ENCODE data around the gene SLC25A27.

Gene SLC25A27

GRCh38 chr6:46652603-46653438, at the start of gene SLC25A27, which contains the start of gene CYP39A1:
SLC25A27 (plus strand) TSS chr6:46652975; CDS start chr6:46653193, 218 bp downstream.
CYP39A1 (minus strand) TSS chr6:46652818; CDS start chr6:46652582, 236 bp downstream.
- H3K4me1 Mint-ChIP-seq (ENCODE audit: low read depth) = peaks cover 13% of the 10 kb centered on the region
- H3K27ac Mint-ChIP-seq = no peak within 1 kb of the TSS
- H3K4me3 Mint-ChIP-seq = peak within 1 kb of the TSS; percentile 90
- H3K9me3 Mint-ChIP-seq (ENCODE audit: low read depth) = no peaks in the 10 kb centered on the region
- peaks cover 30% of the 10 kb centered on the region for H3K27me3 Mint-ChIP-seq
- no peaks in the 10 kb centered on the region for H3K36me3 Mint-ChIP-seq

- Mint-ChIP-seq H3K4me1 (ENCODE audit: low read depth) (no peaks in the 10 kb centered on the region), H3K27me3 (peaks cover 26% of the 10 kb centered on the region), H3K9me3 (ENCODE audit: low read depth) (no peaks in the 10 kb centered on the region), H3K36me3 (no peaks in the 10 kb centered on the region), H3K4me3 (no peak overlapping the region), H3K27ac (no peak overlapping the region)
These were observed 47.5 kb upstream of the SLC25A27 start for GRCh38 chr6:46605091-46605797.

- peaks cover 17% of the 10 kb centered on the region for H3K27me3 Mint-ChIP-seq
- H3K4me1 Mint-ChIP-seq (ENCODE audit: low read depth) = no peaks in the 10 kb centered on the region
- H3K9me3 Mint-ChIP-seq (ENCODE audit: low read depth) = no peaks in the 10 kb centered on the region
- no peaks in the 10 kb centered on the region for H3K36me3 Mint-ChIP-seq
- H3K4me3 Mint-ChIP-seq = no peak overlapping the region
- no peak overlapping the region for H3K27ac Mint-ChIP-seq
These were observed 46.4 kb upstream of the SLC25A27 start for GRCh38 chr6:46606338-46606737.

GRCh38 chr6:46610862-46611553, 41.8 kb upstream of the SLC25A27 start:
- no peaks in the 10 kb centered on the region for H3K9me3 Mint-ChIP-seq (ENCODE audit: low read depth)
- H3K36me3 Mint-ChIP-seq = no peaks in the 10 kb centered on the region
- H3K27ac Mint-ChIP-seq = no peak overlapping the region
- no peaks in the 10 kb centered on the region for H3K4me1 Mint-ChIP-seq (ENCODE audit: low read depth)
- H3K27me3 Mint-ChIP-seq = peaks cover 2% of the 10 kb centered on the region
- H3K4me3 Mint-ChIP-seq = no peak overlapping the region

- H3K4me3 Mint-ChIP-seq = no peak overlapping the region
- no peaks in the 10 kb centered on the region for H3K4me1 Mint-ChIP-seq (ENCODE audit: low read depth)
- no peaks in the 10 kb centered on the region for H3K9me3 Mint-ChIP-seq (ENCODE audit: low read depth)
- no peaks in the 10 kb centered on the region for H3K36me3 Mint-ChIP-seq
- H3K27me3 Mint-ChIP-seq = peaks cover 9% of the 10 kb centered on the region
- no peak overlapping the region for H3K27ac Mint-ChIP-seq
These were observed 40.1 kb upstream of the SLC25A27 start for GRCh38 chr6:46612645-46613044.

- no peaks in the 10 kb centered on the region for H3K36me3 Mint-ChIP-seq
- H3K4me3 Mint-ChIP-seq = no peak overlapping the region
- H3K9me3 Mint-ChIP-seq (ENCODE audit: low read depth) = no peaks in the 10 kb centered on the region
- H3K27me3 Mint-ChIP-seq = peaks cover 15% of the 10 kb centered on the region
- no peak overlapping the region for H3K27ac Mint-ChIP-seq
- H3K4me1 Mint-ChIP-seq (ENCODE audit: low read depth) = no peaks in the 10 kb centered on the region
These were observed 34.0 kb upstream of the SLC25A27 start for GRCh38 chr6:46618726-46619125.

GRCh38 chr6:46626228-46626909, 26.4 kb upstream of the SLC25A27 start:
- Mint-ChIP-seq H3K4me3 (no peak overlapping the region), H3K27me3 (peaks cover 9% of the 10 kb centered on the region), H3K9me3 (ENCODE audit: low read depth) (no peaks in the 10 kb centered on the region), H3K4me1 (ENCODE audit: low read depth) (peaks cover 4% of the 10 kb centered on the region), H3K36me3 (no peaks in the 10 kb centered on the region), H3K27ac (no peak overlapping the region)

GRCh38 chr6:46626976-46627375, 25.8 kb upstream of the SLC25A27 start:
- peaks cover 4% of the 10 kb centered on the region for H3K4me1 Mint-ChIP-seq (ENCODE audit: low read depth)
- H3K4me3 Mint-ChIP-seq = no peak overlapping the region
- H3K27ac Mint-ChIP-seq = no peak overlapping the region
- peaks cover 12% of the 10 kb centered on the region for H3K27me3 Mint-ChIP-seq
- no peaks in the 10 kb centered on the region for H3K36me3 Mint-ChIP-seq
- no peaks in the 10 kb centered on the region for H3K9me3 Mint-ChIP-seq (ENCODE audit: low read depth)

GRCh38 chr6:46628498-46628897, 24.3 kb upstream of the SLC25A27 start:
- peaks cover 9% of the 10 kb centered on the region for H3K27me3 Mint-ChIP-seq
- H3K9me3 Mint-ChIP-seq (ENCODE audit: low read depth) = no peaks in the 10 kb centered on the region
- H3K36me3 Mint-ChIP-seq = no peaks in the 10 kb centered on the region

GRCh38 chr6:46628976-46629375, 23.8 kb upstream of the SLC25A27 start:
- no peaks in the 10 kb centered on the region for H3K9me3 Mint-ChIP-seq (ENCODE audit: low read depth)
- no peak overlapping the region for H3K4me3 Mint-ChIP-seq
- H3K27ac Mint-ChIP-seq = no peak overlapping the region
- H3K4me1 Mint-ChIP-seq (ENCODE audit: low read depth) = peaks cover 4% of the 10 kb centered on the region
- H3K36me3 Mint-ChIP-seq = no peaks in the 10 kb centered on the region
- peaks cover 9% of the 10 kb centered on the region for H3K27me3 Mint-ChIP-seq

More at GRCh38 chr6:46628498-46628897, 24.3 kb upstream of the SLC25A27 start:
- Mint-ChIP-seq H3K4me1 (ENCODE audit: low read depth) (peaks cover 4% of the 10 kb centered on the region), H3K4me3 (no peak overlapping the region), H3K27ac (no peak overlapping the region)

GRCh38 chr6:46629691-46630090, 23.1 kb upstream of the SLC25A27 start:
- H3K36me3 Mint-ChIP-seq = no peaks in the 10 kb centered on the region

GRCh38 chr6:46632053-46632452, 20.7 kb upstream of the SLC25A27 start:
- Mint-ChIP-seq H3K4me3 (no peak overlapping the region), H3K36me3 (no peaks in the 10 kb centered on the region), H3K4me1 (ENCODE audit: low read depth) (no peaks in the 10 kb centered on the region), H3K27me3 (peaks cover 3% of the 10 kb centered on the region), H3K27ac (no peak overlapping the region), H3K9me3 (ENCODE audit: low read depth) (no peaks in the 10 kb centered on the region)

More at GRCh38 chr6:46629691-46630090, 23.1 kb upstream of the SLC25A27 start:
- peaks cover 8% of the 10 kb centered on the region for H3K27me3 Mint-ChIP-seq
- H3K9me3 Mint-ChIP-seq (ENCODE audit: low read depth) = no peaks in the 10 kb centered on the region
- no peak overlapping the region for H3K27ac Mint-ChIP-seq
- peaks cover 4% of the 10 kb centered on the region for H3K4me1 Mint-ChIP-seq (ENCODE audit: low read depth)
- no peak overlapping the region for H3K4me3 Mint-ChIP-seq

- Mint-ChIP-seq H3K27ac (no peak overlapping the region), H3K4me1 (ENCODE audit: low read depth) (no peaks in the 10 kb centered on the region), H3K36me3 (no peaks in the 10 kb centered on the region), H3K9me3 (ENCODE audit: low read depth) (no peaks in the 10 kb centered on the region), H3K4me3 (no peak overlapping the region), H3K27me3 (peaks cover 5% of the 10 kb centered on the region)
These were observed 17.3 kb upstream of the SLC25A27 start for GRCh38 chr6:46635462-46635861.

- no peaks in the 10 kb centered on the region for H3K9me3 Mint-ChIP-seq (ENCODE audit: low read depth)
- peaks cover 4% of the 10 kb centered on the region for H3K27me3 Mint-ChIP-seq
- no peaks in the 10 kb centered on the region for H3K4me1 Mint-ChIP-seq (ENCODE audit: low read depth)
- no peaks in the 10 kb centered on the region for H3K36me3 Mint-ChIP-seq
- H3K4me3 Mint-ChIP-seq = no peak overlapping the region
- H3K27ac Mint-ChIP-seq = no peak overlapping the region
These were observed 15.6 kb upstream of the SLC25A27 start for GRCh38 chr6:46637145-46637544.

Data from activated naive CD8-positive, alpha-beta T cell (primary cell).